Ectodermal cell (in vitro differentiated cells): ENCODE data around the gene MICU1.
A peak's percentile ranks its signal among the peaks of the same experiment; 100 is the strongest.

Experiments used
- H3K27ac ChIP-seq: 2 replicates; pipeline ENCODE4 v1.7.0; 2013; ENCODE audit warnings: mild to moderate bottlenecking, low read depth, low read length; ENCODE audit not compliant: insufficient read depth, poor library complexity, severe bottlenecking
- H3K27me3 ChIP-seq: 2 replicates; pipeline ENCODE4 v1.7.0; 2013; ENCODE audit warnings: mild to moderate bottlenecking, low read length; ENCODE audit not compliant: insufficient read depth, control insufficient read depth, poor library complexity, severe bottlenecking
- H3K36me3 ChIP-seq: one replicate; pipeline ENCODE4 v1.7.0; 2013; ENCODE audit warnings: low read length; ENCODE audit not compliant: control insufficient read depth, insufficient read depth
- H3K4me1 ChIP-seq: one replicate; pipeline ENCODE4 v1.7.0; 2013; ENCODE audit warnings: low read length; ENCODE audit not compliant: control insufficient read depth, insufficient read depth
- H3K4me3 ChIP-seq: 2 replicates; pipeline ENCODE4 v1.7.0; 2013; ENCODE audit warnings: low read depth, low read length, control low read depth; ENCODE audit not compliant: insufficient read depth
- H3K9me3 ChIP-seq: 2 replicates; pipeline ENCODE4 v1.7.0; 2013; ENCODE audit warnings: mild to moderate bottlenecking, low read length, moderate library complexity; ENCODE audit not compliant: control insufficient read depth
- WGBS, 2 experiments: methylation state at CpG; one replicate each; pipeline ENCODE4 v1.1.7; 2013; ENCODE audit warnings: missing lambda C conversion rate in 2 of 2; 5-methylcytosine and 5-hydroxymethylcytosine counted together

Gene MICU1

DNA sequence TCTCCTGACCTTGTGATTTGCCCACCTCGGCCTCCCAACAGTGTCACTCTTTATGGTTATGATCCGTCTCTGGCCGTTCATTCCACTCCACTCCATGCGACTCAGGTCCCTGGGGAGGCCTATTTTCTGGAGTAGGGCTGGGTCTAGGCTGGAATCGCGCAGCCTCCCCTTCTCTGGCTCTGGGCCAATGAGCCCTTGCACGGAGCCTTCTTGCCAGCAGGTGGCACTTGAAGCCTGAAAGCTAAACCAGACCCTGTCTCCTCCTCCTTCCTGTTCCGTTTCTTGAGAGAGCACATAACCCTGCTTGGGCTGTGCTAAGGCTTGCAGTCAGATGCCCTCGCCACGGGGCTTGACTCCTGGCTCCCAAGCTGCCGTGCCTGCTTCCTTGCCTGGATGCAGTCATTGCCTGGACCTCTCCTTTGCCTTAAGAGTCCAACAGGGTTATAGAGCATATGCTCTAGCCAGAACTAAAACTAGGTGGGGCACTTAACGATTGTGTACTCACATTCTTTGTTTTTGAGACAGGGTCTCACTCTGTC is 261.6 kb downstream of the MICU1 start:
- no peaks in the 10 kb centered on the region for H3K36me3 ChIP-seq
- 29 to 33% methylated on average over 12 of the region's 12 CpGs for WGBS, 2 experiments
- no peaks in the 10 kb centered on the region for H3K9me3 ChIP-seq
- no peak overlapping the region for H3K4me3 ChIP-seq
- H3K27me3 ChIP-seq: no peaks in the 10 kb centered on the region
- H3K4me1 ChIP-seq: no peaks in the 10 kb centered on the region
- no peak overlapping the region for H3K27ac ChIP-seq

DNA sequence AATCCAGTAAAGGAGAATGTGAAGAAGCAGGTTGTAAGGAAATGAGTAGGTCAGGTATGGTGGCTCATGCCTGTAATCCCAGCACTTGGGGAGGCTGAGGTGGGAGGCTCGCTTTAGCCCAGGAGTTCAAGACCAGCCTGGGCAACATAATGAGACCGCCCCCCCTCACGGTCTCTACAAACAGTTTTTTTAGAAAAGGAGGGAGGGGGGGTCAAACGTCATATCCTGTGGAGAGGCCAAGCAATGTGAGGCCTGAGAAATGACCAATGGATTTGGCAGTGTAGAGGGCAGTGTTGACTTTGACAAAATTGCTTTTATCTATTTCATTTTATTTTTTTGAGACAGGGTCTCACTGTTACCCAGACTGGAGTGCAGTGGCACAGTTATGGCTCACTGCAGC is 268.9 kb downstream of the MICU1 start:
- WGBS, 2 experiments: 88 to 90% methylated on average over 4 of the region's 4 CpGs
- H3K4me1 ChIP-seq: peaks cover 11% of the 10 kb centered on the region
- H3K27me3 ChIP-seq: no peaks in the 10 kb centered on the region
- no peaks in the 10 kb centered on the region for H3K36me3 ChIP-seq
- no peak overlapping the region for H3K4me3 ChIP-seq
- H3K9me3 ChIP-seq: no peaks in the 10 kb centered on the region
- no peak overlapping the region for H3K27ac ChIP-seq

DNA sequence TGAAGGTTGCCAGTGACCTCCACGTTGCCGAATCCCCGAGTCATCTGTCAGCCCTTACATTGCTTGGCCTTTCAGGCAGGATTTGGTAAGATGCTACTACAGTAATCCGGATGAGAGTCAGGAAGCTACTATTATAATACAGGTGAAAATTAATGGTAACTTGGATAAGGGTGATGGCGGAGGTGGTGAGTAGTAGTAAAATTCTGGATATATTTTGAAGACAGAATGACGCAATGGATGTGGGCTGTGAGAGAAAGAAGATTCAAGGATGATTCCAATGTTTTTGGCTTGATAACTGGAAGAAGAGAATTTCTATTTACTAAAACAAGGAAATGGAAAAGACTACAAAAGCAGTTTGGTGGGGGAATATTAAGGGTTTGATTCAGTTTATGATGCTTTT is 269.8 kb downstream of the MICU1 start:
- peaks cover 11% of the 10 kb centered on the region for H3K4me1 ChIP-seq
- no peaks in the 10 kb centered on the region for H3K9me3 ChIP-seq
- 96 to 97% methylated on average over 6 of the region's 6 CpGs for WGBS, 2 experiments
- H3K27ac ChIP-seq: no peak overlapping the region
- H3K27me3 ChIP-seq: no peaks in the 10 kb centered on the region
- H3K4me3 ChIP-seq: no peak overlapping the region
- H3K36me3 ChIP-seq: no peaks in the 10 kb centered on the region

DNA sequence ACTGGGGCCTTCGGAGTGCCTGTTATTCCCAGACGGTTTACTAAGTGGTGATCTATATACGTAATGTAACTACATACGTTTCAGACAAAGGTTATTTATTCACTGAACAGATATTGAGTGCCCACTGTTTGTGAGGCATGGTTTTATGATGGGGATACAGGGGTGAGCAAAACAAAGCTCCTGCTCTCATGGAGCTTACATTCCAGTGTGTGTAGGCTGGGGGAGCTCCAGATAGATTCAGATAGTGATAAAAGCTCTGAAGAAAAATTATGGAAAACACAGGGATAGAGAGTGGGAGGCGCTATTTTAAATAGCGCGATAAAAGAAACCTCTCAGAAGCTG is 270.7 kb downstream of the MICU1 start:
- H3K9me3 ChIP-seq: no peaks in the 10 kb centered on the region
- no peaks in the 10 kb centered on the region for H3K36me3 ChIP-seq
- H3K4me1 ChIP-seq: peaks cover 11% of the 10 kb centered on the region
- 55 to 63% methylated on average over 7 of the region's 7 CpGs for WGBS, 2 experiments
- H3K27me3 ChIP-seq: no peaks in the 10 kb centered on the region
- H3K27ac ChIP-seq: peak overlapping the region; percentile 100
- H3K4me3 ChIP-seq: peak overlapping the region; percentile 99

DNA sequence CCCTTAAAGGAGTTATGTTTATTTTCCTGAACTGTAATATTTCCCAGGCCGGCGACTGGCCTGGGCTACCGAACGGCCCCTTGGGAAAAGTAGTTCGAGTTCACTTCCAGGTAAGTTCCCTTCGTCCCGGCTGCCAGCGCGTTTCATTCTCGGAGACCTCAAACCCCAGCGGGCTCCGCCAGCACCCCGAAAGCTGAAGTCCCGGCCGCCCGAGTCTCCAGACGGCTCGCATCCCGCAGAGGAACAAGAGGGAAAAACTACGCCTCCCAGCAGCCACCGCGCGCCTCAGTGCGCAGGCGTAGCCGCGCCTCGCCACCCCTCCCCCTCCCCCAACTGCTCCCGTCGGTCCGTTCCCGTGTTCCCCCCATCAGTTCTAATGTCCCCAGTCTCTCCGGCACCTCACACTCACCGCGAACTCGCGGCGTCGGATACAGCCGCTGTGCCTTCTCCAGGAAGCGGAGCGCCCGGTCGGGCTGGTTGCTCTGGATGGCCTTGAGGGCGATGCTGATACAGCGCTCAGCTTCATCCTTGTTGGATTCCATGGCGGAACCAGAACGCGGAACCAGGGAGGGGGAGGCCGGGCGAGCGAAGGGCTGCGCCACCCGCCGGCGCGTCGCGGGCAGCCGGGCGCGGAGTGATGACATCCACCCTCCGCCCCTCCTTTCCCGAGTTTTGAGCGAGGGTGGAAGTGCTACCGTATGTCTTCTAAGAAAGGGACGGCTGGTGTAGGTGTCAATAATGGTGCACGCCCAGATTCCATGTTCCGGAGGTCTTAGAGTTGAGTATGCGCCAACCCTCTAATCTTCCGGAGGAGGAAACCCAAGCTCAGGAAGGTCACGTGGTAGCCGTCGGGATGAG is 271.3 kb downstream of the MICU1 start, which contains the start of gene DNAJB12:
DNAJB12 (minus strand) TSS at position 564 of the 858 bp plus-strand sequence; CDS start at position 542, 22 bp downstream.
- H3K4me3 ChIP-seq: peak within 1 kb of the TSS; percentile 99
- no peaks in the 10 kb centered on the region for H3K36me3 ChIP-seq
- H3K4me1 ChIP-seq: peaks cover 11% of the 10 kb centered on the region
- H3K27ac ChIP-seq: peak within 1 kb of the TSS; percentile 100
- no peaks in the 10 kb centered on the region for H3K9me3 ChIP-seq
- H3K27me3 ChIP-seq: no peaks in the 10 kb centered on the region
- 0% methylated on average over 74 of the region's 74 CpGs for WGBS, 2 experiments

DNA sequence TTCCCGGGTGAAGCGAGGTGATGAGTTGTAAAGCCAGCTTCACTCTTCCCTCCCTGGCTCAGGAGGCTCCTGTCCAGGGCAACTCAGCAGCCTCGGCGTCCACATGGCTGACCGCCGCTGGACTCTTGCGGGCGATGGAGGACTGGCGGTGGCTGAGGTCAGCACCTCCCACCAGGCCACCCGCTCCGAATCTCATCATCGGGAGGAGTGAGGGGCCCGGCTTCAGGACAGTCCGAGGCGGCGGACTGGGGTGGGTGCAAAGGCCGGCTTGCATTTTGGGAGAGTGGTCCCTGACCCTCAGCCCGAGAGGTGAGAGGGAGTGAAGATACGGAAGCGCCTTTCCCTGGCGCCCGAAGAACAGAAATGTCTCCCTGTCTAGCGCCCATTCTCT is 271.9 kb downstream of the MICU1 start:
- Histone ChIP-seq H3K4me1 (peaks cover 11% of the 10 kb centered on the region), H3K27me3 (no peaks in the 10 kb centered on the region), H3K4me3 (peak overlapping the region; percentile 99), H3K36me3 (no peaks in the 10 kb centered on the region), H3K27ac (peak overlapping the region; percentile 100), H3K9me3 (no peaks in the 10 kb centered on the region)
- WGBS, 2 experiments: 1 to 2% methylated on average over 23 of the region's 23 CpGs

DNA sequence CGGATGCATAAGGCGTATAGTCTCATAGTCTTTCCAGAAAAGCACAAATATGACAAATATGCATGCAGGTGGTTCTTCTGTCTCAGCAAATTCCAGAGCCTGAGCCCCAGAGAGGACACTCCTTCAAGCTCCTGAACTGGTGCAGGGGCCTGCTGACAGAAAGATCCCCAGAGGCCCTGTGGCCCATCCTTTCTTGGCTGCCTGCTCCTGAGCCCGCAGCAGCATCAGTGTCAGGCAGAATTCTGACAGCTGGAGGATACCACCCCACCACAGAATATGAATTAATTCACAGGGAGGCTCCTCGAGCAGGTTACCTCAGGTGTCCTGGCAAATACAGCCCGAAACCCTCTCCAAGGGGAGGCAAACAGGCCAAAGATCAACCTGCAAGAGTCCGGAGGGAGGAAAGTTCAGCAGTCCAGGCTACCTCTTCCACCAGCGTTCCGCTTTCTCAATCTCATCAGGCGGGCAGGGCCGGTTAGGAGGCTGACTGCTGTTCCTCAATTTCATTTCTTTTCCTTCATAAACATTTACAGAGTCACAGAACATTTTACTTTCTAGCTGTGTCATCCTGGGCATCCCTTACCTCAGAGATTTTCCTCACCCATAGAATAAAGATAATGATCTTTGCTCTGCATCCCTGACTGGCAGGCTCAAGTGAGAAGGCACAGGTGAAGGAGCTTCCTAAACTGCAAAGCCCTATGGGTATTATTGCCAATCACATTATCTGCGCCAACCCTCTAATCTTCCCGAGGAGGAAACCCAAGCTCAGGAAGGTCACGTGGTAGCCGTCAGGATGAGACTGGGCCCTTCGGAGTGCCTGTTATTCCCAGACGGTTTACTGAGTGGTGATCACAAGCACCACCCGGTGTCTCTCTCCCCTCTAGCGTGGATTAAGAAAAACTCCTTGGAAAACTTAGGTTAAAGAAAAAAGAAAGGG is 272.6 kb downstream of the MICU1 start:
- Histone ChIP-seq H3K27ac (peak overlapping the region; percentile 100), H3K9me3 (no peaks in the 10 kb centered on the region), H3K36me3 (no peaks in the 10 kb centered on the region), H3K4me1 (peaks cover 11% of the 10 kb centered on the region), H3K27me3 (no peaks in the 10 kb centered on the region), H3K4me3 (peak overlapping the region; percentile 99)
- WGBS, 2 experiments: 57 to 58% methylated on average over 18 of the region's 18 CpGs

DNA sequence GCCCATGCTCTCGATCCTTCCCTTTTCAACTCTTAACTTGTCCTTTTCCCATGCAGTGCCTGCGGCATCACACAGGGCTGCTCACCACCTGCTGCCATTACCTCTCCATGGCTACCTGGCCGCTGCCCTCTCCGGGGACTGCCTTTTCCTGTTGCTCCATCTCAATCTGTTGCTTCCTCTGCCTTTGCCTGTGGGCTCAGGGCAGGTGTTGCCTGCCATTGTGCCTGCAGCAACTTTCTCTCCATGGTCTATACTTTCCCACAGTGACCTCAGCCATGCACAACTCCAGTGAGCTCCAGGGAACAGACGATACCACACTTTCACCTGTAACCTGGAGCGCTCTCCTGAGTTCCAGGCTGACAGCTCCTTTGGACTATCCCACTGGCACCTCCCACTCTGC is 274.4 kb downstream of the MICU1 start:
- H3K36me3 ChIP-seq: no peaks in the 10 kb centered on the region
- peaks cover 11% of the 10 kb centered on the region for H3K4me1 ChIP-seq
- no peaks in the 10 kb centered on the region for H3K27me3 ChIP-seq
- no peak overlapping the region for H3K4me3 ChIP-seq
- H3K27ac ChIP-seq: no peak overlapping the region
- WGBS, 2 experiments: 94 to 95% methylated on average over 6 of the region's 6 CpGs
- no peaks in the 10 kb centered on the region for H3K9me3 ChIP-seq

DNA sequence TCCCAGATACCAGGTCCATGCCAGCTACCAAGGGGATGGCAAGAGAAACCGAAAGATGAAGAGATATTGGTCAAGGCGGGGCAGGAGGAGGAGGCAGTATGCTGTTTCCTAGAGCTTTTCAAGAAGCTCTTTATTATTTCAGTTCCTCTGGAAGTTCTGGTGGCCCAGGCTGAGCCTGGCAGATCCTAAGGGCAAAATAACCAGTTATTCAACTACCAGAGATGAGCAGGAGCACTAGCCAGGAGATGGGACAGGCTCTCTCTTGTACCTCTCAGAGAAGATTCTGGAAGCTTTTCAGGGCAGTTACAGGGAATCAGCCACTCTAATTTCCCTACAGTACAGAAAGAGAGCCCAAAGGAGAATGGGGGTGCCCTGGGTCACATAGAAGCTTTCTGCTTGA is 276.4 kb downstream of the MICU1 start:
- Histone ChIP-seq H3K4me3 (no peak overlapping the region), H3K4me1 (peaks cover 11% of the 10 kb centered on the region), H3K27ac (no peak overlapping the region), H3K27me3 (no peaks in the 10 kb centered on the region), H3K36me3 (no peaks in the 10 kb centered on the region), H3K9me3 (no peaks in the 10 kb centered on the region)
- WGBS, 2 experiments: 90% methylated on average over 2 of the region's 2 CpGs

DNA sequence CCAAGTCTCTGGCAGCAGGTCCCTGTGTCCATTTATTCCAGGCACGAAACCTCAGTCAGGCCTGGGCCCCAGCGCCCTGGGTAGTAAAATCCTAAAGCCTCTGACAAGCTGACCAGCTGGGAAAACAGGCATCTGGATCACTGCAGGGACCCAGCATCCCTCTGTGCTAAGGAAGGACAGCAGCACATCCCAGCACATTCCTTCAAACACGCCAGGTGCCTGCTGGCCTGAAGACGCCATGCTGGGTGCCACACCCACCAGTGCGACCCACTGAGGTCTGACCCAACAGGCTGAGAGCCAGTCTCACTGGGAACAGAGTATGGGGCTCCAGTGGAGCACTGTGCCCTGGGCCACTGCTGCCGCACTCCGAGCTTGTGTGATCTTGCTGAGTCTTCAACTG is 277.6 kb downstream of the MICU1 start:
- Histone ChIP-seq H3K9me3 (no peaks in the 10 kb centered on the region), H3K27me3 (no peaks in the 10 kb centered on the region), H3K4me1 (peaks cover 8% of the 10 kb centered on the region), H3K4me3 (no peak overlapping the region), H3K36me3 (no peaks in the 10 kb centered on the region), H3K27ac (no peak overlapping the region)
- WGBS, 2 experiments: 91 to 93% methylated on average over 7 of the region's 7 CpGs
